GM12801 (cell line): Measurements from ENCODE around the gene LARP7.

Source experiments
- TF ChIP-seq, protein P1 (sequence below): IDR thresholded peaks from one replicate; pipeline ENCODE4 v1.5.1; 2011; ENCODE audit warnings: control low read depth; ENCODE audit not compliant: insufficient read length; ENCODE audit errors: extremely low read depth

LARP7 gene

DNA sequence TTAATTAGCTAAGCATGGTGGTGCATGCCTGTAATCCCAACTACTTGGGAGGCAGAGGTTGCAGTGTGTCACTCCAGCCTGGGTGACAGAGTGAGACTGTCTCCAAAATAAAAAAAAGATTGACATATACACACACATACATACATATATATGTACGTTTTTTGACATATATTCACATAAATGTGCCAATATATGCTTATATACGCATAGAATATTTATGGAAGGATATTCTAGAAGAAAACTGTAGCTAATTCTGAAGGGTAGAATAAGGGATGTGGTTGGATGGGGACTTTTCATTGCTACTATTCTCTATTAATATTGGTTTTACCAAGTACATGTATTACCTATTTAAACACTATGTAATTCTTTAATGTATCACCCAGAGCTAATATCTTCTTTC is 20.0 kb upstream of the LARP7 start:
- TF ChIP-seq, protein P1, sequence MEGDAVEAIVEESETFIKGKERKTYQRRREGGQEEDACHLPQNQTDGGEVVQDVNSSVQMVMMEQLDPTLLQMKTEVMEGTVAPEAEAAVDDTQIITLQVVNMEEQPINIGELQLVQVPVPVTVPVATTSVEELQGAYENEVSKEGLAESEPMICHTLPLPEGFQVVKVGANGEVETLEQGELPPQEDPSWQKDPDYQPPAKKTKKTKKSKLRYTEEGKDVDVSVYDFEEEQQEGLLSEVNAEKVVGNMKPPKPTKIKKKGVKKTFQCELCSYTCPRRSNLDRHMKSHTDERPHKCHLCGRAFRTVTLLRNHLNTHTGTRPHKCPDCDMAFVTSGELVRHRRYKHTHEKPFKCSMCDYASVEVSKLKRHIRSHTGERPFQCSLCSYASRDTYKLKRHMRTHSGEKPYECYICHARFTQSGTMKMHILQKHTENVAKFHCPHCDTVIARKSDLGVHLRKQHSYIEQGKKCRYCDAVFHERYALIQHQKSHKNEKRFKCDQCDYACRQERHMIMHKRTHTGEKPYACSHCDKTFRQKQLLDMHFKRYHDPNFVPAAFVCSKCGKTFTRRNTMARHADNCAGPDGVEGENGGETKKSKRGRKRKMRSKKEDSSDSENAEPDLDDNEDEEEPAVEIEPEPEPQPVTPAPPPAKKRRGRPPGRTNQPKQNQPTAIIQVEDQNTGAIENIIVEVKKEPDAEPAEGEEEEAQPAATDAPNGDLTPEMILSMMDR = no peak

DNA sequence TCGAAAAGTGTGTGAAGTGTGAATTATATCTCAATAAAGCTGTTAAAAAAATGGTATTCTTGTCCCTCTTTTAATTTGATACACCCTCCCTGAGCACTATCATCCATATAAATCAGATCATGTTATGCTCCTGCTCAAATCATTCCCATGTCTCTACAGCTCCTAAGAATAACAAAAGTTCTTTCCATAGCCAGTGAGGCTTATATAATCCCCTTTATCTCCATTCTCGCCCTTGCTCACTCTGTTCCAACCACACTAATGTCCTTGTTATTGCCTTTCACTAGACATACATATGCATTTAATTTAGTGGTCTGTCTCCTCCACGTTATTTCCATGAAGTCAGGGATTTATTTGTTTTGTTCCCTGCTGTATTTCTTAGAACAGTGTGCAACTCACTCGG is 10.7 kb upstream of the LARP7 start:
- TF ChIP-seq, protein P1 = no peak

DNA sequence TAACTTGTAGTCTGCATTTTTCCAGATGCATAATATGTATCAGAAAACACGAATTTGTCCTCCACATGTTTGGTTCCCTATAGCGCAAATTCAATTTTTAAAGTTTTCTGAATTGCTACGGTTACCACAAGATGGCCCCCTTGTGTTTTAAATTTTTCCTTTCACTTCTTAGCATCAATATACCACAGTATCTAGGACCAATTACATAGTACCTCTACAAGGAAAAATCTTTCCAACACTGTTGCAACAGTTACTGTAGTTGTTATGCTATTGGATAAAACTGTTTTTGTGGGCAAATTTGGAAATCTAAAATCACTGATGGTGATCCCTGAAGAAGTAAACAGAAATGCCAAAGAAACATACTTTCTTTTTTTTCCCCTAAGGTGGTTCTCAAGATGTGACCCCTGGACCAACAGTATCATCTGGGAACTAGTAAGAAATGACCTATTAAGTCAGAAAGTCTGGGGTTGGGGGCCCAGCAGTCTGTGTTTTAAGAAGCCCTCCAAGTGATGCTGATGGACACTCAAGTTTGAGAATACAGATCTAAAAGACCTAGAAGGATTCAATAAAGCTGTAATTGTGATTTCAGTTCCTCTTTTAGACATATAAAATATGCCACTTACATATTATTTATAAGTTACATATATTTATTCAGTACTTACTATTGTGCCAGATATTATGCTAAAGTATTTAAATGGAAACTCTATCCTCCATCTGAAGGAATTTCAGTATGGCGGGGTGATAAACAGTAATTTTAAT is 3.3 kb upstream of the LARP7 start:
- TF ChIP-seq, protein P1 = no peak

DNA sequence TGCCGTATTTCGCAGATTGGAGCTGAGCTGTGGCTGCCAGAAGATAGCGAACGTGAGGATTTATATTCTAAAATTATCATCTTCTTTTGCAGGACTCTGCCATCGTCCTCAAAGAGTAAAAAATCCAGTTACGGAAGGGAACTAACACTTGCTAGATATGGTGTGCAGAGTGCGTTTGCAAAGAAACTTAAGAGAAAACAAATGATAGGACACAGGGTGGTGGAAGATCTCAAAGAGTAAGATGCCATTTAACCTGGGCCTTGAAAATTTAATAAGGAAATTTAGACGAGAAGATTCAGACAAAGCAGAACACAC is 566 bp downstream of the LARP7 start:
- TF ChIP-seq, protein P1 = no peak

DNA sequence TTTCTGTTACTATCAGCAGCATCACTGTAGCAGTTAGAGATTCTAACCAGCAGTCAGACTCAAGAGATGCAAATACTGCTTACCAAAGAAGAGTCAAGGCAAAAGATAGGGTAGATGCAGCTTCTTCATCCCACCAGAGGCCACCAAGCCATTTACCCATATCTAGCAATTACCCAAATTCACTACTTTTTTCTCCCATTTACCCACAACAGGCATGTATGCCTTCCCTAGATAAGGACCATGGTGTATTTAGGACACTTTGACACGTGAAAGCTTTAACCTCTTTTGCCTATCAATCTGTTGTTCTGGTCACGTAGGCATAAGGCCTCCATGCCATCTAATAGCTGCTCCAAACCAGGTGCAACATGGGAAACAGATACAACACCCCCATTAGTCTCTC is 5.6 kb downstream of the LARP7 start:
- TF ChIP-seq, protein P1 = no peak

DNA sequence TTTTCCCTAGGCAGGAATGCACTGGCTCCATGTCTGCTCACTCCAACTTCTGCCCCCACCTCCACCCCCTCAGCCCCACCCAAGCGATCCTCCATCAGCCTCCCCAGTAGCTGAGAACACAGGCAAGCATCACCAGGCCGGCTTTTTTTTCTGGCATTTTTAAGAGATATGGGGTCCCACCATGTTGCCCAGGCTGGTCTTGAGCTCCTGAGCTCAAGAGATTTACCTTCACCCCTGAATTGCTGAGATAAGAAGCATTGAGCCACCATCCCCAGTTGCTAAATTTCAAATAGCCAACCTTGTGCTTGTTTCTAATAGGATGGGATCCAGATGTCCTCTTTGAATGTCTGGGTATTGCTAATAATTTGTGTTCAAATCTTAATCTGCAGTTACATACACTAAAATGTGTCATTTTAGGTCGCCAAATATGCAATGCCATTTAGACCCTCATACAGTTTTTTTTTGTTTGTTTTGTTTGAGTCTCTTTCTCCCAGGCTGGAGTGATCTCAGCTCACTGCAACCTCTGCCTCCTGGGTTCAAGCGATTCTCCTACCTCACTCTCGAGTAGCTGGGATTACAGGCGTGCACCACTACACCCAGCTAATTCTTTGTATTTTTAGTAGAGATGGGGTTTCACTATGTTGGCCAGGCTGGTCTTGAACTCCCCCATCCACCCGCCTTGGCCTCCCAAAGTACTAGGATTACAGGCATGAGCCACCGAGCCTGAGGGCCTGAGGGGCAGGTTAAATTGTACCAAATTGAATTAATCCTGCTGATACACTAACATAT is 8.8 kb downstream of the LARP7 start:
- TF ChIP-seq, protein P1 = no peak

DNA sequence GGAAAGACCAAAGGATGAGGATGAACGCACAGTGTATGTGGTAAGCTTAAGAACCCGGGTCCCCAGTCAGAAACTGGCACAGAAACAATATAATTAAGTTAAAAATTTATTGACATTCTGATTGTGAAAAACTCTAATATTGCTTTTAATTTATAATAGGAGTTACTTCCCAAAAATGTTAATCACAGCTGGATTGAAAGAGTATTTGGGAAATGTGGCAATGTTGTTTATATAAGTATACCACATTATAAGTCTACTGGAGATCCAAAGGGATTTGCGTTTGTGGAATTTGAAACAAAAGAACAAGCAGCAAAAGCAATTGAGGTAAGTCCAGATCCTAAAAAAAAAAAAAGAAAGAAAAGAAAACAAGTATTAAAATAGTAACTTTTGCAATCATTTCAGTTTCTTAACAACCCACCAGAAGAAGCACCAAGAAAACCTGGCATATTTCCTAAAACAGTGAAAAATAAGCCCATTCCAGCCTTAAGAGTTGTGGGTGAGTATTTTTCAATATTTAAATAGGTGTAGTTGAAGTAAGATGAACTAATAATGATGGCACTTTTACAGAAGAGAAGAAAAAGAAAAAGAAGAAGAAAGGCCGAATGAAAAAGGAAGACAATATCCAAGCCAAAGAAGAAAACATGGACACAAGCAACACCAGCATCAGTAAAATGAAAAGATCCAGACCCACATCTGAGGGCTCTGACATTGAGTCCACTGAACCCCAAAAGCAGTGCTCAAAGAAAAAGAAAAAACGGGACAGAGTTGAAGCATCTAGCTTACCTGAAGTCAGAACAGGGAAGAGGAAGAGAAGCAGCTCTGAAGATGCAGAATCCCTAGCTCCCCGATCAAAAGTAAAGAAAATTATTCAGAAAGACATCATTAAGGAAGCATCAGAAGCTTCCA is 9.9 kb downstream of the LARP7 start:
- TF ChIP-seq, protein P1 = no peak
